HEK293 (cell line): ENCODE measurements around the gene IQGAP3.

Source experiments
- CTCF ChIA-PET: fragments of 350-600 bp; formaldehyde crosslinking; extraction: SDS; loops from one replicate; lab custom pipeline; 2021; ENCODE audit warnings: antibody characterized with exemption; lab: Yijun Ruan, JAX
- POLR2A ChIA-PET: fragments of 300-600 bp; formaldehyde crosslinking; extraction: SDS; loops from one replicate; lab custom pipeline; 2020; ENCODE audit warnings: antibody characterized with exemption, inconsistent platforms; lab: Yijun Ruan, JAX
- H3K27ac ChIP-seq: fragments of 200-500 bp; sonication (Bioruptor generic); 2 replicates; pipeline ENCODE4 v1.5.1; 2014; ENCODE audit warnings: low read depth, low read length, control low read depth, inconsistent platforms; ENCODE audit errors: extremely low read depth
- H3K36me3 ChIP-seq, 2 experiments: fragments of 200-500 bp in 1 of 2; sonication (Bioruptor generic) in 1 of 2; 1 replicate in 1 of 2; 2 replicates in 1 of 2; pipeline ENCODE4 v1.5.1; 2014 to 2017; ENCODE audit warnings: inconsistent platforms in 2 of 2, low read length in 2 of 2; ENCODE audit not compliant: control insufficient read depth in 2 of 2, insufficient read depth in 1 of 2
- H3K4me1 ChIP-seq: fragments of 200-500 bp; sonication (Bioruptor generic); 2 replicates; pipeline ENCODE4 v1.5.1; 2014; ENCODE audit warnings: mild to moderate bottlenecking, low read length, inconsistent platforms; ENCODE audit not compliant: control insufficient read depth, insufficient read depth
- H3K4me3 ChIP-seq: 2 replicates; pipeline ENCODE4 v1.5.1; 2011; ENCODE audit warnings: low read depth, mild to moderate bottlenecking, control low read depth, low read length, moderate library complexity
- H3K9me3 ChIP-seq: fragments of 200-500 bp; sonication (Bioruptor generic); 2 replicates; pipeline ENCODE4 v1.5.1; 2014; ENCODE audit warnings: low read depth, low read length, inconsistent platforms; ENCODE audit not compliant: control insufficient read depth, insufficient read depth
- GLIS1 ChIP-seq: fragments of 450-650 bp; formaldehyde crosslinking; IDR thresholded peaks from 2 replicates; pipeline ENCODE4 v1.5.1; 2016; ENCODE audit warnings: missing biosample characterization, missing genetic modification characterization
- REST ChIP-seq: fragments of 450-650 bp; formaldehyde crosslinking; IDR thresholded peaks from 2 replicates; pipeline ENCODE4 v1.5.1; 2016; ENCODE audit warnings: missing biosample characterization, missing genetic modification characterization
- SP3 ChIP-seq: fragments of 450-650 bp; formaldehyde crosslinking; IDR thresholded peaks from 2 replicates; pipeline ENCODE4 v1.5.1; 2016; ENCODE audit warnings: missing biosample characterization, missing genetic modification characterization
- WT1 ChIP-seq: fragments of 450-650 bp; formaldehyde crosslinking; IDR thresholded peaks from 2 replicates; pipeline ENCODE4 v1.5.1; 2016; ENCODE audit warnings: missing biosample characterization, missing genetic modification characterization
- ZNF112 ChIP-seq: fragments of 450-650 bp; formaldehyde crosslinking; IDR thresholded peaks from 2 replicates; pipeline ENCODE4 v1.5.0; 2017; ENCODE audit warnings: missing biosample characterization, missing genetic modification characterization
- ZNF184 ChIP-seq: fragments of 450-650 bp; IDR thresholded peaks from 2 replicates; pipeline ENCODE4 v1.5.1; 2018; ENCODE audit warnings: missing biosample characterization, mild to moderate bottlenecking, missing genetic modification characterization
- ZNF221 ChIP-seq: fragments of 450-650 bp; formaldehyde crosslinking; IDR thresholded peaks from 2 replicates; pipeline ENCODE4 v1.5.1; 2017; ENCODE audit warnings: missing biosample characterization, missing genetic modification characterization, borderline replicate concordance
- ZNF248 ChIP-seq: fragments of 450-650 bp; formaldehyde crosslinking; IDR thresholded peaks from 2 replicates; pipeline ENCODE4 v1.5.1; 2017; ENCODE audit warnings: missing biosample characterization, missing genetic modification characterization
- ZNF26 ChIP-seq: fragments of 450-650 bp; formaldehyde crosslinking; IDR thresholded peaks from 2 replicates; pipeline ENCODE4 v1.5.1; 2016; ENCODE audit warnings: missing biosample characterization, missing genetic modification characterization
- ZNF324 ChIP-seq: fragments of 450-650 bp; formaldehyde crosslinking; IDR thresholded peaks from 2 replicates; pipeline ENCODE4 v1.5.1; 2016; ENCODE audit warnings: missing biosample characterization, missing genetic modification characterization
- ZNF366 ChIP-seq: fragments of 450-650 bp; formaldehyde crosslinking; conservative IDR thresholded peaks from 2 replicates; pipeline ENCODE4 v1.5.1; 2016; ENCODE audit warnings: missing biosample characterization, missing genetic modification characterization
- ZNF426 ChIP-seq: fragments of 450-650 bp; formaldehyde crosslinking; IDR thresholded peaks from 2 replicates; pipeline ENCODE4 v1.5.1; 2017; ENCODE audit warnings: missing biosample characterization, missing genetic modification characterization, mild to moderate bottlenecking, inconsistent platforms, moderate library complexity
- ZNF530 ChIP-seq: fragments of 450-650 bp; formaldehyde crosslinking; IDR thresholded peaks from 2 replicates; pipeline ENCODE4 v1.5.1; 2016; ENCODE audit warnings: low read depth, missing biosample characterization, missing genetic modification characterization
- ZNF558 ChIP-seq: fragments of 450-650 bp; formaldehyde crosslinking; IDR thresholded peaks from 2 replicates; pipeline ENCODE4 v1.5.1; 2016; ENCODE audit warnings: missing biosample characterization, missing genetic modification characterization
- TF ChIP-seq, protein P1 (sequence below): fragments of 450-650 bp; formaldehyde crosslinking; IDR thresholded peaks from 2 replicates; pipeline ENCODE4 v1.5.1; 2016; ENCODE audit warnings: missing biosample characterization, missing genetic modification characterization, borderline replicate concordance
- TF ChIP-seq, protein P2 (sequence below): fragments of 450-650 bp; formaldehyde crosslinking; optimal IDR thresholded peaks from 2 replicates; pipeline ENCODE3; 2016; ENCODE audit warnings: missing biosample characterization, mild to moderate bottlenecking, missing genetic modification characterization

The IQGAP3 gene

GRCh38 chr1:156525856-156526489, 46.4 kb downstream of the IQGAP3 start (continued):
- TF ChIP-seq, protein P1, sequence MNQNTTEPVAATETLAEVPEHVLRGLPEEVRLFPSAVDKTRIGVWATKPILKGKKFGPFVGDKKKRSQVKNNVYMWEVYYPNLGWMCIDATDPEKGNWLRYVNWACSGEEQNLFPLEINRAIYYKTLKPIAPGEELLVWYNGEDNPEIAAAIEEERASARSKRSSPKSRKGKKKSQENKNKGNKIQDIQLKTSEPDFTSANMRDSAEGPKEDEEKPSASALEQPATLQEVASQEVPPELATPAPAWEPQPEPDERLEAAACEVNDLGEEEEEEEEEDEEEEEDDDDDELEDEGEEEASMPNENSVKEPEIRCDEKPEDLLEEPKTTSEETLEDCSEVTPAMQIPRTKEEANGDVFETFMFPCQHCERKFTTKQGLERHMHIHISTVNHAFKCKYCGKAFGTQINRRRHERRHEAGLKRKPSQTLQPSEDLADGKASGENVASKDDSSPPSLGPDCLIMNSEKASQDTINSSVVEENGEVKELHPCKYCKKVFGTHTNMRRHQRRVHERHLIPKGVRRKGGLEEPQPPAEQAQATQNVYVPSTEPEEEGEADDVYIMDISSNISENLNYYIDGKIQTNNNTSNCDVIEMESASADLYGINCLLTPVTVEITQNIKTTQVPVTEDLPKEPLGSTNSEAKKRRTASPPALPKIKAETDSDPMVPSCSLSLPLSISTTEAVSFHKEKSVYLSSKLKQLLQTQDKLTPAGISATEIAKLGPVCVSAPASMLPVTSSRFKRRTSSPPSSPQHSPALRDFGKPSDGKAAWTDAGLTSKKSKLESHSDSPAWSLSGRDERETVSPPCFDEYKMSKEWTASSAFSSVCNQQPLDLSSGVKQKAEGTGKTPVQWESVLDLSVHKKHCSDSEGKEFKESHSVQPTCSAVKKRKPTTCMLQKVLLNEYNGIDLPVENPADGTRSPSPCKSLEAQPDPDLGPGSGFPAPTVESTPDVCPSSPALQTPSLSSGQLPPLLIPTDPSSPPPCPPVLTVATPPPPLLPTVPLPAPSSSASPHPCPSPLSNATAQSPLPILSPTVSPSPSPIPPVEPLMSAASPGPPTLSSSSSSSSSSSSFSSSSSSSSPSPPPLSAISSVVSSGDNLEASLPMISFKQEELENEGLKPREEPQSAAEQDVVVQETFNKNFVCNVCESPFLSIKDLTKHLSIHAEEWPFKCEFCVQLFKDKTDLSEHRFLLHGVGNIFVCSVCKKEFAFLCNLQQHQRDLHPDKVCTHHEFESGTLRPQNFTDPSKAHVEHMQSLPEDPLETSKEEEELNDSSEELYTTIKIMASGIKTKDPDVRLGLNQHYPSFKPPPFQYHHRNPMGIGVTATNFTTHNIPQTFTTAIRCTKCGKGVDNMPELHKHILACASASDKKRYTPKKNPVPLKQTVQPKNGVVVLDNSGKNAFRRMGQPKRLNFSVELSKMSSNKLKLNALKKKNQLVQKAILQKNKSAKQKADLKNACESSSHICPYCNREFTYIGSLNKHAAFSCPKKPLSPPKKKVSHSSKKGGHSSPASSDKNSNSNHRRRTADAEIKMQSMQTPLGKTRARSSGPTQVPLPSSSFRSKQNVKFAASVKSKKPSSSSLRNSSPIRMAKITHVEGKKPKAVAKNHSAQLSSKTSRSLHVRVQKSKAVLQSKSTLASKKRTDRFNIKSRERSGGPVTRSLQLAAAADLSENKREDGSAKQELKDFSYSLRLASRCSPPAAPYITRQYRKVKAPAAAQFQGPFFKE (tag by site-specific recombination) = no peak
- no peak for TF ChIP-seq ZNF184 (tag by site-specific recombination)
- TF ChIP-seq REST (tag by site-specific recombination) = no peak
- TF ChIP-seq, protein P2, sequence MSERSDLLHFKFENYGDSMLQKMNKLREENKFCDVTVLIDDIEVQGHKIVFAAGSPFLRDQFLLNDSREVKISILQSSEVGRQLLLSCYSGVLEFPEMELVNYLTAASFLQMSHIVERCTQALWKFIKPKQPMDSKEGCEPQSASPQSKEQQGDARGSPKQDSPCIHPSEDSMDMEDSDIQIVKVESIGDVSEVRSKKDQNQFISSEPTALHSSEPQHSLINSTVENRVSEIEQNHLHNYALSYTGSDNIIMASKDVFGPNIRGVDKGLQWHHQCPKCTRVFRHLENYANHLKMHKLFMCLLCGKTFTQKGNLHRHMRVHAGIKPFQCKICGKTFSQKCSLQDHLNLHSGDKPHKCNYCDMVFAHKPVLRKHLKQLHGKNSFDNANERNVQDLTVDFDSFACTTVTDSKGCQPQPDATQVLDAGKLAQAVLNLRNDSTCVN (tag by site-specific recombination) = no peak
- no peak for TF ChIP-seq ZNF558 (tag by site-specific recombination)
- no peak for TF ChIP-seq WT1 (tag by site-specific recombination)
- no peak for TF ChIP-seq ZNF26 (tag by site-specific recombination)
- no peak for TF ChIP-seq ZNF530 (tag by site-specific recombination)
- no peak for TF ChIP-seq ZNF324 (tag by site-specific recombination)
- TF ChIP-seq ZNF248 (tag by site-specific recombination) = no peak
- no peak for TF ChIP-seq SP3 (tag by site-specific recombination)
- TF ChIP-seq, all 188 proteins: peak for 5

DNA sequence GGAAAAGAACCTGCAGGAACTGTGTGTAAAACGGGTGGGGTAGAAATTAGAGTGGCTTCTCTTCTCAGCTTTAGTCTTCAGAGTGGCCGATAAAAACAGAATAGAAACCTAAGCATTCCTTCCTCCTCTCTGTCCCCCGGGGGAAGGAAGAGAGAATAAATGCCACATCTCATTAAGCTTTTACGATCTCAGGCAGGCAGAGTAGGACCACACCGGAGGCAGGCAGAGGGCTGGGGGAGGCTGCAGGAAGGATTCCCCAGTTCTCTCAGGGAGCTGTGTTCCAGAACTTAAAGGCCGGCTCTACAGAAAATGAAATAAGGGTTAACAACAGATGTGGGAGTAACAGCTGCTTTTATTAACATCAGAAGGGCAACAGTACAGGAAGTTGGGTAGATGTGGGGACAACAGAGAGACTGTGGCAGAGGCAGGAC, 47.3 kb downstream of the IQGAP3 start:
- Histone ChIP-seq H3K27ac (no peak overlapping the region), H3K4me1 (no peaks in the 10 kb centered on the region), H3K4me3 (no peak overlapping the region), H3K9me3 (no peaks in the 10 kb centered on the region), H3K36me3 (peaks cover 8 to 52% of the 10 kb centered on the region in 2 experiments; a peak in 2 of 3 replicates)
- CTCF ChIA-PET = interaction anchor here (0.6 to 1.6 kb wide), 4 partner anchors 45 to 76 kb away, joined by 3 to 6 read pairs (median 4); partner anchors contain the start of gene GPATCH4
- POLR2A ChIA-PET = interaction anchor here (0.7 to 1.7 kb wide), 5 partner anchors 10 to 30 kb away, joined by 3 to 5 read pairs (median 3); partner anchors contain the start of gene MEF2D
- no peak for TF ChIP-seq ZNF221 (tag by site-specific recombination)
- no peak for TF ChIP-seq ZNF112
- peak; percentile 68 for TF ChIP-seq GLIS1
- TF ChIP-seq ZNF366 (tag by site-specific recombination) = 0 out of 2 replicates have a peak, but pooled peaks have one; percentile 10
- TF ChIP-seq ZNF426 (tag by site-specific recombination) = no peak
